GM12878 (cell line): Measurements from ENCODE around the gene SGPP2. TPM values are rescaled to one million over a fixed set of nuclear protein-coding genes. Genes with fewer than 3 reads are reported as not detected.

ENCODE experiments used
- CBX3 ChIP-seq: fragments of 200-600 bp; sonication (generic); IDR thresholded peaks from 2 replicates; pipeline ENCODE4 v1.6.1; 2016; ENCODE audit warnings: low read depth, borderline replicate concordance
- EZH2 ChIP-seq: IDR thresholded peaks from 2 replicates; pipeline ENCODE4 v1.6.1; 2012; ENCODE audit warnings: low read depth, mild to moderate bottlenecking, control low read depth, inconsistent platforms, low read length, borderline replicate concordance; ENCODE audit not compliant: control insufficient read depth
- MXI1 ChIP-seq: fragments of 150-350 bp; IDR thresholded peaks from 2 replicates; pipeline ENCODE4 v1.6.1; 2011; ENCODE audit warnings: low read depth, mild to moderate bottlenecking, inconsistent platforms, low read length, improper control_type of control experiment
- NRF1 ChIP-seq: conservative IDR thresholded peaks from 2 replicates; pipeline ENCODE4 v1.6.1; 2011; ENCODE audit warnings: mild to moderate bottlenecking, low read depth, low read length, improper control_type of control experiment
- PKNOX1 ChIP-seq: fragments of 450-650 bp; IDR thresholded peaks from 2 replicates; pipeline ENCODE4 v1.6.1; 2016; ENCODE audit warnings: mild to moderate bottlenecking
- PML ChIP-seq: IDR thresholded peaks from 2 replicates; pipeline ENCODE4 v1.6.1; 2012; ENCODE audit warnings: low read length, inconsistent platforms
- RAD21 ChIP-seq: IDR thresholded peaks from 2 replicates; pipeline ENCODE4 v1.6.1; 2011; ENCODE audit warnings: mild to moderate bottlenecking, low read depth, low read length, moderate library complexity; ENCODE audit not compliant: insufficient read depth
- SUPT20H ChIP-seq: IDR thresholded peaks from 2 replicates; pipeline ENCODE4 v1.6.1; 2011; ENCODE audit warnings: low read depth, mild to moderate bottlenecking, low read length, moderate library complexity, borderline replicate concordance; ENCODE audit not compliant: control insufficient read depth
- polyA plus RNA-seq, 11 experiments: library from polyadenylated mRNA; depleted of rRNA in 4 of 11; unstranded in 6 of 11; stranded (reverse) in 5 of 11; fragments of >200 nt; fragmentation: Nextera tagmentation in 4 of 11; fragmentation: Illumina TruSeq in 1 of 11; extraction: Ambion mirVana in 4 of 11; extraction: Trizol in 1 of 11; gene quantifications; 1 replicate in 1 of 11; 2 replicates in 10 of 11; pipeline versions ENCODE4 v1.2.1 to v1.2.3, GENCODE V29; 2011 to 2016; ENCODE audit warnings: inconsistent platforms in 2 of 11, missing spikeins in 2 of 11, low read depth in 1 of 11
- total RNA-seq, 4 experiments: library from RNA; depleted of rRNA in 3 of 4; stranded (reverse); fragments of >200 nt in 3 of 4; fragmentation: Illumina TruSeq in 1 of 4; extraction: Trizol in 1 of 4; gene quantifications; 2 replicates each; pipeline versions ENCODE4 v1.2.1 to v1.2.3, GENCODE V29; 2013 to 2021
- TF ChIP-seq, protein P1 (sequence below): fragments of 450-650 bp; IDR thresholded peaks from 2 replicates; pipeline ENCODE4 v1.6.1; 2014; ENCODE audit warnings: mild to moderate bottlenecking
- TF ChIP-seq, protein P2 (sequence below): fragments of 450-650 bp; IDR thresholded peaks from 2 replicates; pipeline ENCODE4 v1.6.1; 2018; ENCODE audit warnings: mild to moderate bottlenecking, low read depth, moderate library complexity; ENCODE audit not compliant: partially characterized antibody

The SGPP2 gene
- total and polyA plus RNA-seq, 10 of the 15 experiments (the other 5 are each of a cell fraction or from before 2014, with no cell fraction given), result 3.5 to 84.9 (median 13.1) TPM

DNA sequence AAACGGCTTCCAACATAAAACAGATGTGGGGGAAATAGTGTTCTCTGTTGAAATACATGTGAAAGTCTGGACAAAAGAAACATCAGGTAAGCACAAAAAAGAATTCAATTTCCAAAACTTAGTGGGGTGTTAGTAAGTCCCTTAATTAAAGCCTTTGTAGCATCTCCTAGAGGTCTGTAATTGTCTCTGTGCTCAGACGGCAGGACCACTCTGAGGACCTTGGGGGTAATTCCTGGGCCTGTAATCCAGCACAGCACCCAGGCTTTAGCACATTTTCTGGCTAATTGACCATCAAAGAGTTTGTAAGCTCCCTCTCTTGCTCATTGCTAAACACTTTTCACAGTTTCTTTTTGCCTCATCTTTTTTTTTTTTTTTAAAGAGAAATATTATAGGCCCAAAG, 151.3 kb downstream of the SGPP2 start (continued):
- no peak for TF ChIP-seq EZH2
- TF ChIP-seq, protein P1, sequence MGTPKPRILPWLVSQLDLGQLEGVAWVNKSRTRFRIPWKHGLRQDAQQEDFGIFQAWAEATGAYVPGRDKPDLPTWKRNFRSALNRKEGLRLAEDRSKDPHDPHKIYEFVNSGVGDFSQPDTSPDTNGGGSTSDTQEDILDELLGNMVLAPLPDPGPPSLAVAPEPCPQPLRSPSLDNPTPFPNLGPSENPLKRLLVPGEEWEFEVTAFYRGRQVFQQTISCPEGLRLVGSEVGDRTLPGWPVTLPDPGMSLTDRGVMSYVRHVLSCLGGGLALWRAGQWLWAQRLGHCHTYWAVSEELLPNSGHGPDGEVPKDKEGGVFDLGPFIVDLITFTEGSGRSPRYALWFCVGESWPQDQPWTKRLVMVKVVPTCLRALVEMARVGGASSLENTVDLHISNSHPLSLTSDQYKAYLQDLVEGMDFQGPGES, result no peak
- no peak for TF ChIP-seq MXI1
- no peak for TF ChIP-seq PKNOX1
- TF ChIP-seq CBX3, result no peak
- TF ChIP-seq PML, result no peak
- TF ChIP-seq RAD21, result no peak
- no peak for TF ChIP-seq SUPT20H
- TF ChIP-seq, protein P2, sequence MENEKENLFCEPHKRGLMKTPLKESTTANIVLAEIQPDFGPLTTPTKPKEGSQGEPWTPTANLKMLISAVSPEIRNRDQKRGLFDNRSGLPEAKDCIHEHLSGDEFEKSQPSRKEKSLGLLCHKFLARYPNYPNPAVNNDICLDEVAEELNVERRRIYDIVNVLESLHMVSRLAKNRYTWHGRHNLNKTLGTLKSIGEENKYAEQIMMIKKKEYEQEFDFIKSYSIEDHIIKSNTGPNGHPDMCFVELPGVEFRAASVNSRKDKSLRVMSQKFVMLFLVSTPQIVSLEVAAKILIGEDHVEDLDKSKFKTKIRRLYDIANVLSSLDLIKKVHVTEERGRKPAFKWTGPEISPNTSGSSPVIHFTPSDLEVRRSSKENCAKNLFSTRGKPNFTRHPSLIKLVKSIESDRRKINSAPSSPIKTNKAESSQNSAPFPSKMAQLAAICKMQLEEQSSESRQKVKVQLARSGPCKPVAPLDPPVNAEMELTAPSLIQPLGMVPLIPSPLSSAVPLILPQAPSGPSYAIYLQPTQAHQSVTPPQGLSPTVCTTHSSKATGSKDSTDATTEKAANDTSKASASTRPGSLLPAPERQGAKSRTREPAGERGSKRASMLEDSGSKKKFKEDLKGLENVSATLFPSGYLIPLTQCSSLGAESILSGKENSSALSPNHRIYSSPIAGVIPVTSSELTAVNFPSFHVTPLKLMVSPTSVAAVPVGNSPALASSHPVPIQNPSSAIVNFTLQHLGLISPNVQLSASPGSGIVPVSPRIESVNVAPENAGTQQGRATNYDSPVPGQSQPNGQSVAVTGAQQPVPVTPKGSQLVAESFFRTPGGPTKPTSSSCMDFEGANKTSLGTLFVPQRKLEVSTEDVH, result no peak
- TF ChIP-seq NRF1, result no peak
